Vagina (tissue), 2 donors: ENCODE results near the gene GAB2. TPM values are rescaled to one million over a fixed set of nuclear protein-coding genes. Genes with fewer than 3 reads are reported as not detected.

Experiments used
- DNase-seq, 2 donors: peaks; one replicate each; pipeline ENCODE4 v3.0.0-alpha.2; 2017; ENCODE audit errors: extremely low spot score in 2 of 2
- H3K27ac ChIP-seq: fragments of 200-600 bp; sonication (generic); one replicate; pipeline ENCODE4 v1.5.1; 2019
- H3K27me3 ChIP-seq: fragments of 200-600 bp; sonication (generic); one replicate; pipeline ENCODE4 v1.5.1; 2019
- H3K36me3 ChIP-seq, 2 donors: fragments of 200-600 bp; sonication (generic); one replicate each; pipeline ENCODE4 v1.5.1; 2017 to 2019
- H3K4me1 ChIP-seq: fragments of 200-600 bp; sonication (generic); one replicate; pipeline ENCODE4 v1.5.1; 2019
- H3K4me3 ChIP-seq, 2 donors: fragments of 200-600 bp; sonication (generic); 1 replicate in 1 of 2; 2 replicates in 1 of 2; pipeline ENCODE4 v1.5.1; 2016 to 2019
- H3K9me3 ChIP-seq: fragments of 200-600 bp; sonication (generic); one replicate; pipeline ENCODE4 v1.5.1; 2019
- CTCF ChIP-seq, 3 experiments: fragments of 450-650 bp in 2 of 3; fragments of 200-600 bp in 1 of 3; sonication (generic) in 1 of 3; IDR thresholded peaks; one replicate each; pipeline ENCODE4 v1.5.1; 2017 to 2019; ENCODE audit warnings: antibody characterized with exemption in 3 of 3, mild to moderate bottlenecking in 2 of 3, moderate library complexity in 2 of 3
- POLR2A ChIP-seq, 2 donors: fragments of 450-650 bp; IDR thresholded peaks; one replicate each; pipeline ENCODE4 v1.6.1; 2017; ENCODE audit warnings: antibody characterized with exemption in 2 of 2, mild to moderate bottlenecking in 2 of 2, moderate library complexity in 2 of 2
- POLR2AphosphoS5 ChIP-seq, 2 donors: sonication (generic); formaldehyde crosslinking; IDR thresholded peaks; one replicate each; pipeline ENCODE4 v1.9.0; 2017; ENCODE audit warnings: antibody characterized with exemption in 2 of 2, mild to moderate bottlenecking in 2 of 2, low read depth in 1 of 2; ENCODE audit not compliant: insufficient read depth in 1 of 2
- intact Hi-C: fragments of 100-400 bp; cut with DNase I; formaldehyde crosslinking; loops from one replicate; pipeline ENCODE4 v1.15.1; 2023
- total RNA-seq: library from RNA; depleted of rRNA; stranded (reverse); fragments of >200 nt; gene quantifications from one replicate; pipeline ENCODE4 v1.2.3, GENCODE V29; 2016

The GAB2 gene
- total RNA-seq, 1 donor from 2014 or later, result 24.6 TPM

- intact Hi-C loops, result no loop called here
- TF ChIP-seq POLR2AphosphoS5 (IDR thresholded peaks at IDR 0.05; ENCODE audit: insufficient read depth in 1 of 2, low read depth in 1 of 2) (no peak), CTCF (IDR thresholded peaks at IDR 0.05) (no peak), POLR2A (IDR thresholded peaks at IDR 0.05) (no peak)
- no peaks in the 10 kb centered on the region for H3K4me1 ChIP-seq
- no peak overlapping the region for H3K27ac ChIP-seq
- no peak for DNase-seq
- H3K36me3 ChIP-seq, result no peaks in the 10 kb centered on the region
- H3K4me3 ChIP-seq, result no peak overlapping the region
- H3K27me3 ChIP-seq, result no peaks in the 10 kb centered on the region
- no peaks in the 10 kb centered on the region for H3K9me3 ChIP-seq
Observed at GRCh38 chr11:78450866-78451265, 33.2 kb upstream of the GAB2 start.

GRCh38 chr11:78449866-78450265, 32.2 kb upstream of the GAB2 start:
- DNase-seq, result no peak
- H3K36me3 ChIP-seq, result no peaks in the 10 kb centered on the region
- no peak for TF ChIP-seq POLR2A (IDR thresholded peaks at IDR 0.05)
- no peak for TF ChIP-seq CTCF (IDR thresholded peaks at IDR 0.05)
- no peak for TF ChIP-seq POLR2AphosphoS5 (IDR thresholded peaks at IDR 0.05; ENCODE audit: insufficient read depth in 1 of 2, low read depth in 1 of 2)
- H3K4me1 ChIP-seq, result no peaks in the 10 kb centered on the region
- no peaks in the 10 kb centered on the region for H3K27me3 ChIP-seq
- H3K27ac ChIP-seq, result no peak overlapping the region
- H3K4me3 ChIP-seq, result no peak overlapping the region
- intact Hi-C loops, result no loop called here
- H3K9me3 ChIP-seq, result no peaks in the 10 kb centered on the region

GRCh38 chr11:78446210-78446609, 28.6 kb upstream of the GAB2 start:
- no peaks in the 10 kb centered on the region for H3K9me3 ChIP-seq
- peaks cover 0 to 5% of the 10 kb centered on the region in 2 donors for H3K36me3 ChIP-seq
- intact Hi-C loops, result no loop called here
- TF ChIP-seq POLR2A (IDR thresholded peaks at IDR 0.05), result no peak
- TF ChIP-seq CTCF (IDR thresholded peaks at IDR 0.05), result no peak
- TF ChIP-seq POLR2AphosphoS5 (IDR thresholded peaks at IDR 0.05; ENCODE audit: insufficient read depth in 1 of 2, low read depth in 1 of 2), result no peak
- no peaks in the 10 kb centered on the region for H3K4me1 ChIP-seq
- H3K27me3 ChIP-seq, result no peaks in the 10 kb centered on the region
- no peak for DNase-seq
- H3K27ac ChIP-seq, result no peak overlapping the region
- no peak overlapping the region for H3K4me3 ChIP-seq

- no peaks in the 10 kb centered on the region for H3K27me3 ChIP-seq
- TF ChIP-seq POLR2AphosphoS5 (IDR thresholded peaks at IDR 0.05; ENCODE audit: insufficient read depth in 1 of 2, low read depth in 1 of 2), result no peak
- no peak for TF ChIP-seq POLR2A (IDR thresholded peaks at IDR 0.05)
- TF ChIP-seq CTCF (IDR thresholded peaks at IDR 0.05), result no peak
- H3K27ac ChIP-seq, result no peak overlapping the region
- DNase-seq, result no peak
- H3K9me3 ChIP-seq, result no peaks in the 10 kb centered on the region
- H3K36me3 ChIP-seq, result peaks cover 0 to 5% of the 10 kb centered on the region in 2 donors
- no peaks in the 10 kb centered on the region for H3K4me1 ChIP-seq
- intact Hi-C loops, result no loop called here
- H3K4me3 ChIP-seq, result no peak overlapping the region
Observed at GRCh38 chr11:78444726-78445125, 27.1 kb upstream of the GAB2 start.

- Histone ChIP-seq H3K36me3 (peaks cover 0 to 5% of the 10 kb centered on the region in 2 donors), H3K9me3 (no peaks in the 10 kb centered on the region), H3K4me1 (no peaks in the 10 kb centered on the region), H3K27me3 (no peaks in the 10 kb centered on the region), H3K4me3 (no peak overlapping the region), H3K27ac (no peak overlapping the region)
- no peak for DNase-seq
- TF ChIP-seq CTCF (IDR thresholded peaks at IDR 0.05) (no peak), POLR2A (IDR thresholded peaks at IDR 0.05) (no peak), POLR2AphosphoS5 (IDR thresholded peaks at IDR 0.05; ENCODE audit: insufficient read depth in 1 of 2, low read depth in 1 of 2) (no peak)
- intact Hi-C loops, result no loop called here
Observed at GRCh38 chr11:78441956-78442355, 24.3 kb upstream of the GAB2 start.
